Activated CD8-positive, alpha-beta memory T cell treated with anti-CD3 and anti-CD28 coated beads, Interleukin-2, amount 10 ng/mL, durations not matched to agents 7 days and 5 days (primary cell): Measurements from ENCODE around the gene IDH3B. TPM values are rescaled to one million over a fixed set of nuclear protein-coding genes. Genes with fewer than 3 reads are reported as not detected.
"Not testable (repeated sequence)": the region's sequence is repeated elsewhere in the genome, so short reads cannot be mapped to it uniquely, and the experiment has no call there.

Source experiments
- ATAC-seq: fragments of 150-1000 bp; cut with Tn5 transposase; one replicate; pipeline ENCODE4 v1.10.0; 2021; ENCODE audit warnings: moderate library complexity
- CTCF ChIA-PET: fragments of 350-600 bp; sonication (Branson Sonifier 250); formaldehyde crosslinking; loops from one replicate; lab custom pipeline; 2021; ENCODE audit warnings: antibody characterized with exemption; lab: Charles Lee
- DNase-seq: peaks from one replicate; pipeline ENCODE4 v3.0.0-alpha.2; 2020
- H3K27ac Mint-ChIP-seq: one replicate; pipeline ENCODE4 v1.8.0; 2021; ENCODE audit warnings: mild to moderate bottlenecking, mixed read lengths
- H3K27me3 Mint-ChIP-seq: one replicate; pipeline ENCODE4 v1.8.0; 2021; ENCODE audit warnings: mixed read lengths
- H3K36me3 Mint-ChIP-seq: one replicate; pipeline ENCODE4 v1.8.0; 2021; ENCODE audit warnings: mild to moderate bottlenecking, mixed read lengths
- H3K4me1 Mint-ChIP-seq: one replicate; pipeline ENCODE4 v1.8.0; 2021; ENCODE audit warnings: mixed read lengths
- H3K4me3 Mint-ChIP-seq: one replicate; pipeline ENCODE4 v1.8.0; 2021; ENCODE audit warnings: mild to moderate bottlenecking, moderate library complexity, mixed read lengths
- H3K9me3 Mint-ChIP-seq: one replicate; pipeline ENCODE4 v1.8.0; 2022; ENCODE audit warnings: low read depth, mixed read lengths
- total RNA-seq, 2 experiments: library from RNA; stranded (reverse); gene quantifications; one replicate each; pipeline ENCODE4 v1.2.3, GENCODE V29; 2021

The IDH3B gene
- total RNA-seq, 2 experiments from 2014 or later, result 91.4 to 96.0 TPM

- Mint-ChIP-seq H3K4me3 (no peak overlapping the region), H3K27me3 (peaks cover 17% of the 10 kb centered on the region), H3K9me3 (no peaks in the 10 kb centered on the region), H3K4me1 (peaks cover 2% of the 10 kb centered on the region), H3K27ac (no peak overlapping the region), H3K36me3 (no peaks in the 10 kb centered on the region)
- CTCF ChIA-PET, result interaction anchor here (1.6 to 2.5 kb wide), 4 partner anchors 13 to 52 kb away, joined by 4 to 9 read pairs (median 7); no protein-coding TSS in a partner anchor
- no peak for ATAC-seq
- DNase-seq, result no peak
Observed at GRCh38 chr20:2700913-2701620, 37.1 kb upstream of the IDH3B start.

GRCh38 chr20:2699775-2700413 lies 35.9 kb upstream of the IDH3B start:
- Mint-ChIP-seq H3K4me1 (no peaks in the 10 kb centered on the region), H3K4me3 (no peak overlapping the region), H3K9me3 (no peaks in the 10 kb centered on the region), H3K36me3 (no peaks in the 10 kb centered on the region), H3K27ac (no peak overlapping the region), H3K27me3 (peaks cover 29% of the 10 kb centered on the region)
- DNase-seq, result peak; percentile 35
- CTCF ChIA-PET, result interaction anchor here (1.1 to 2.5 kb wide), 3 partner anchors 12 to 53 kb away, joined by 3 to 9 read pairs (median 6); no protein-coding TSS in a partner anchor
- ATAC-seq, result no peak

- Mint-ChIP-seq H3K9me3 (no peaks in the 10 kb centered on the region), H3K4me3 (no peak overlapping the region), H3K27ac (no peak overlapping the region), H3K27me3 (peaks cover 39% of the 10 kb centered on the region), H3K4me1 (no peaks in the 10 kb centered on the region), H3K36me3 (no peaks in the 10 kb centered on the region)
- peak; percentile 35 for DNase-seq
- no peak for ATAC-seq
- CTCF ChIA-PET, result interaction anchor here (0.9 to 2.5 kb wide), 4 partner anchors 11 to 45 kb away, joined by 3 to 9 read pairs (median 3); no protein-coding TSS in a partner anchor
Observed at GRCh38 chr20:2698912-2699311, 34.9 kb upstream of the IDH3B start.

GRCh38 chr20:2698186-2698817 lies 34.3 kb upstream of the IDH3B start:
- Mint-ChIP-seq H3K27me3 (peaks cover 40% of the 10 kb centered on the region), H3K4me3 (no peak overlapping the region), H3K4me1 (no peaks in the 10 kb centered on the region), H3K36me3 (no peaks in the 10 kb centered on the region), H3K9me3 (no peaks in the 10 kb centered on the region), H3K27ac (no peak overlapping the region)
- CTCF ChIA-PET, result interaction anchor here (0.9 to 2.5 kb wide), 3 partner anchors 10 to 43 kb away, joined by 3 to 9 read pairs (median 3); no protein-coding TSS in a partner anchor
- ATAC-seq (no peak), DNase-seq (peak; percentile 34)

GRCh38 chr20:2697768-2698167 lies 33.8 kb upstream of the IDH3B start:
- Mint-ChIP-seq H3K36me3 (no peaks in the 10 kb centered on the region), H3K27ac (no peak overlapping the region), H3K4me3 (no peak overlapping the region), H3K27me3 (peaks cover 40% of the 10 kb centered on the region), H3K4me1 (no peaks in the 10 kb centered on the region), H3K9me3 (no peaks in the 10 kb centered on the region)
- ATAC-seq (no peak), DNase-seq (peak; percentile 36)
- CTCF ChIA-PET, result interaction anchor here (0.8 to 0.9 kb wide), 2 partner anchors 9 to 55 kb away, joined by 3 read pairs; no protein-coding TSS in a partner anchor

- H3K27me3 Mint-ChIP-seq, result peaks cover 46% of the 10 kb centered on the region
- CTCF ChIA-PET, result interaction anchor here (0.8 kb wide), 1 partner anchor 10 kb away, joined by 3 read pairs; no protein-coding TSS in a partner anchor
- H3K4me3 Mint-ChIP-seq, result no peak overlapping the region
- H3K36me3 Mint-ChIP-seq, result peaks cover 2% of the 10 kb centered on the region
- DNase-seq (peak; percentile 22), ATAC-seq (no peak)
- H3K27ac Mint-ChIP-seq, result no peak overlapping the region
- no peaks in the 10 kb centered on the region for H3K9me3 Mint-ChIP-seq
- H3K4me1 Mint-ChIP-seq, result peaks cover 6% of the 10 kb centered on the region
Observed at GRCh38 chr20:2696646-2697045, 32.6 kb upstream of the IDH3B start.

- H3K4me1 Mint-ChIP-seq, H3K36me3 Mint-ChIP-seq, CTCF ChIA-PET, DNase-seq, H3K9me3 Mint-ChIP-seq, H3K27ac Mint-ChIP-seq, H3K4me3 Mint-ChIP-seq, ATAC-seq: not testable (repeated sequence)
- H3K27me3 Mint-ChIP-seq, result peaks cover 52% of the 10 kb centered on the region
Observed at GRCh38 chr20:2695984-2696525, 32.0 kb upstream of the IDH3B start.

GRCh38 chr20:2695206-2695983 lies 31.4 kb upstream of the IDH3B start:
- no peak for ATAC-seq
- Mint-ChIP-seq H3K4me3 (peak overlapping the region; percentile 1), H3K27ac (no peak overlapping the region), H3K9me3 (no peaks in the 10 kb centered on the region), H3K27me3 (peaks cover 54% of the 10 kb centered on the region), H3K36me3 (peaks cover 2% of the 10 kb centered on the region), H3K4me1 (peaks cover 9% of the 10 kb centered on the region)
- DNase-seq, result no peak
- CTCF ChIA-PET, result interaction anchor here (1.7 kb wide), 1 partner anchor 45 kb away, joined by 4 read pairs; no protein-coding TSS in a partner anchor

GRCh38 chr20:2694519-2694918 lies 30.5 kb upstream of the IDH3B start:
- Mint-ChIP-seq H3K4me3 (peak overlapping the region; percentile 1), H3K4me1 (peaks cover 9% of the 10 kb centered on the region), H3K9me3 (no peaks in the 10 kb centered on the region), H3K27ac (no peak overlapping the region), H3K27me3 (peaks cover 59% of the 10 kb centered on the region), H3K36me3 (peaks cover 2% of the 10 kb centered on the region)
- no peak for DNase-seq
- ATAC-seq, result no peak
- CTCF ChIA-PET, result interaction anchor here (1.2 to 1.7 kb wide), 6 partner anchors 9 to 59 kb away, joined by 3 to 6 read pairs (median 4); no protein-coding TSS in a partner anchor

GRCh38 chr20:2694008-2694471 lies 30.0 kb upstream of the IDH3B start:
- no peak overlapping the region for H3K4me3 Mint-ChIP-seq
- ATAC-seq (no peak), DNase-seq (no peak)
- H3K36me3 Mint-ChIP-seq, result peaks cover 2% of the 10 kb centered on the region
- CTCF ChIA-PET, result interaction anchor here (0.9 to 1.7 kb wide), 9 partner anchors 9 to 59 kb away, joined by 3 to 8 read pairs (median 4); no protein-coding TSS in a partner anchor
- no peaks in the 10 kb centered on the region for H3K9me3 Mint-ChIP-seq
- peaks cover 63% of the 10 kb centered on the region for H3K27me3 Mint-ChIP-seq
- H3K27ac Mint-ChIP-seq, result no peak overlapping the region
- peaks cover 12% of the 10 kb centered on the region for H3K4me1 Mint-ChIP-seq

- no peak overlapping the region for H3K4me3 Mint-ChIP-seq
- ATAC-seq (peak; percentile 45), DNase-seq (no peak)
- H3K36me3 Mint-ChIP-seq, result peaks cover 2% of the 10 kb centered on the region
- H3K9me3 Mint-ChIP-seq, result no peaks in the 10 kb centered on the region
- H3K27ac Mint-ChIP-seq, result no peak overlapping the region
- H3K27me3 Mint-ChIP-seq, result peaks cover 59% of the 10 kb centered on the region
- CTCF ChIA-PET, result interaction anchor here (0.9 to 1.7 kb wide), 10 partner anchors 8 to 60 kb away, joined by 3 to 8 read pairs (median 4); no protein-coding TSS in a partner anchor
- peaks cover 15% of the 10 kb centered on the region for H3K4me1 Mint-ChIP-seq
Observed at GRCh38 chr20:2693286-2694007, 29.4 kb upstream of the IDH3B start.
